Nephron (organoid): Measurements from ENCODE around the gene CASP7.

Experiments
- H3K27ac Mint-ChIP-seq, 3 experiments: 2 replicates each; pipeline ENCODE4 v1.8.0; 2020; ENCODE audit warnings: mixed read lengths in 3 of 3, mild to moderate bottlenecking in 2 of 3, moderate library complexity in 1 of 3
- H3K27me3 Mint-ChIP-seq: 2 replicates; pipeline ENCODE4 v1.8.0; 2021; ENCODE audit warnings: low read depth, mild to moderate bottlenecking, moderate library complexity, mixed read lengths
- H3K36me3 Mint-ChIP-seq: 2 replicates; pipeline ENCODE4 v1.8.0; 2020; ENCODE audit warnings: low read depth, mixed read lengths
- H3K4me1 Mint-ChIP-seq: 2 replicates; pipeline ENCODE4 v1.8.0; 2020; ENCODE audit warnings: mixed read lengths
- H3K4me3 Mint-ChIP-seq, 3 experiments: 2 replicates each; pipeline ENCODE4 v1.8.0; 2020; ENCODE audit warnings: mild to moderate bottlenecking in 3 of 3, mixed read lengths in 3 of 3, moderate library complexity in 2 of 3
- H3K9me3 Mint-ChIP-seq: 2 replicates; pipeline ENCODE4 v1.8.0; 2020; ENCODE audit warnings: mixed read lengths
- TF ChIP-seq, protein P1 (sequence below), 3 experiments: fragments of 200-600 bp; sonication (generic); IDR thresholded peaks; one replicate each; pipeline ENCODE4 v1.5.0; 2021; ENCODE audit warnings: antibody characterized with exemption in 3 of 3; ENCODE audit not compliant: unreplicated experiment in 3 of 3

Gene CASP7

DNA sequence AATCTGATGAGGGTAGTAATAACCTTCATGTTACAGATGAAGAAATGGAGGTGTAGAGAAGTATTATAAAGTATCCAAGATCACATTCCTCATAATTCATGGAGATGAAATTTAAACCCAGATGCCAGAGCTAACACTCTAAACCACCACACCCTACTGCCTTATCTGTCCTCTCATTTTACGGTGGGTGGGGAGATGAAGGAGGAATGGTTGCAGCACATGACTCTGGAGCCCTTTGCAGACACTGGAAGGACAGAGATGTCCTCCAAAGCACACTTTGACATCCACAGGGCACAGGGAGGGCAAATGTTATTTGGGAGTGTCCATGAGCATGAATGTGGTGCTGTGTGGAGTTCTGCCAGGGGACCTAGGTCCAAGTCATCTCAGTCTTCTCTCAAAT lies 72.8 kb downstream of the CASP7 start:
- peaks cover 12% of the 10 kb centered on the region for H3K4me1 Mint-ChIP-seq
- peaks cover 2% of the 10 kb centered on the region for H3K9me3 Mint-ChIP-seq
- TF ChIP-seq, protein P1, sequence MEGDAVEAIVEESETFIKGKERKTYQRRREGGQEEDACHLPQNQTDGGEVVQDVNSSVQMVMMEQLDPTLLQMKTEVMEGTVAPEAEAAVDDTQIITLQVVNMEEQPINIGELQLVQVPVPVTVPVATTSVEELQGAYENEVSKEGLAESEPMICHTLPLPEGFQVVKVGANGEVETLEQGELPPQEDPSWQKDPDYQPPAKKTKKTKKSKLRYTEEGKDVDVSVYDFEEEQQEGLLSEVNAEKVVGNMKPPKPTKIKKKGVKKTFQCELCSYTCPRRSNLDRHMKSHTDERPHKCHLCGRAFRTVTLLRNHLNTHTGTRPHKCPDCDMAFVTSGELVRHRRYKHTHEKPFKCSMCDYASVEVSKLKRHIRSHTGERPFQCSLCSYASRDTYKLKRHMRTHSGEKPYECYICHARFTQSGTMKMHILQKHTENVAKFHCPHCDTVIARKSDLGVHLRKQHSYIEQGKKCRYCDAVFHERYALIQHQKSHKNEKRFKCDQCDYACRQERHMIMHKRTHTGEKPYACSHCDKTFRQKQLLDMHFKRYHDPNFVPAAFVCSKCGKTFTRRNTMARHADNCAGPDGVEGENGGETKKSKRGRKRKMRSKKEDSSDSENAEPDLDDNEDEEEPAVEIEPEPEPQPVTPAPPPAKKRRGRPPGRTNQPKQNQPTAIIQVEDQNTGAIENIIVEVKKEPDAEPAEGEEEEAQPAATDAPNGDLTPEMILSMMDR (IDR thresholded peaks at IDR 0.05; ENCODE audit: unreplicated experiment in 3 of 3) = no peak
- no peaks in the 10 kb centered on the region for H3K36me3 Mint-ChIP-seq
- no peaks in the 10 kb centered on the region for H3K27me3 Mint-ChIP-seq
- no peak overlapping the region for H3K4me3 Mint-ChIP-seq
- no peak overlapping the region for H3K27ac Mint-ChIP-seq

DNA sequence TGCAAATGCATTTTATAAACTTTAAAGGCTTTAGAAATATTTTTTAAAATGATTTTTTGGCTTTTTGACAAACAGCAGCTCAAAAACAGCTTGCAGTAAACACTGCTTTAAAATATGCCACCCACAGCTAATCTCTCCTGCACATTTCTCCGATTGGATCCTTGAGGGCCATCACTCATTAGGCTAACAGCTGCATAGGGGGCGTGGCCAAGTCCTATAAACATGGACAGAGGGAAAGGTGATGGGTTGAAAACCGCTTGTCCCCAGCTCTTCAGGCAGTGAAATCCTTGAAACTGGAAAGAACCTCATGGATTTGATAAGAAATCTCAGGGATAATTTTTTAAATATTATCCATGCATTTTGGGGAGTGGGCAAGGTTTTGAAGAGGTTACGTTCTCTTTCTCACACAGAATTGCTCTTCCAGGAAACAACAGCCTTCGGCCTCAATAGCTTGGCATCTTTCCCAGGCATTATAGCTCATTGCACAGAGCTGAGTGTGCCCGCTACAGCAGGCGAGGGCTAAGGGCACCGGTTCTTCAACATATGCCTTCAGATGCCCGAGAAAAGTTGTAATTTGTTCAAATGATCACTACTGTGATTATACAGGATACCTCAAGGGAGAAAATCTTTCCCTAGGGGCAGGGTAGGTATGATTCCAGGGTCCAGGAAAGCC lies 73.4 kb downstream of the CASP7 start:
- Mint-ChIP-seq H3K4me3 (no peak overlapping the region), H3K36me3 (no peaks in the 10 kb centered on the region), H3K27me3 (no peaks in the 10 kb centered on the region), H3K9me3 (peaks cover 2% of the 10 kb centered on the region), H3K27ac (no peak overlapping the region), H3K4me1 (peaks cover 12% of the 10 kb centered on the region)
- TF ChIP-seq, protein P1 (IDR thresholded peaks at IDR 0.05; ENCODE audit: unreplicated experiment in 3 of 3) = no peak

DNA sequence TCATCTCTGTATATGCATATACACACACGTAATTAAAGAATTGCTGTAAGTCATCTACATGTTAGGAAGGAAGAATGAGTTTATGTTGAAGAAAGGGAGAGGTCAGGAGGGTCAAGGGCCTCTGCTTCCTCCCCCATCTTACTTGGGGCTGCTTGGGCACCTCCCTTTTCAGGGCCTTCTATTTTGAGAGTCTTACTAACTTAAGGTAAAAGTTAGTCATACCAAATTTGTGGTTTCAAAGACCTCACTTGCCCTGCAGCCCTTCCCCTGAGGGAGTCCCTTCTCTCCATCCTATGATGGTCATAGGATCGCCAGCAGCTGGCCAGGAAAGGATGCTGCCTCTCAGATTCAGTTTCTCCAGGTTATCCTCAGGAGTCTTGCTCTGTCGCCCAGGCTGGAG lies 74.4 kb downstream of the CASP7 start:
- Mint-ChIP-seq H3K4me3 (no peak overlapping the region), H3K36me3 (no peaks in the 10 kb centered on the region), H3K4me1 (peaks cover 12% of the 10 kb centered on the region), H3K27ac (no peak overlapping the region), H3K9me3 (peaks cover 2% of the 10 kb centered on the region), H3K27me3 (peaks cover 4% of the 10 kb centered on the region)
- TF ChIP-seq, protein P1 (IDR thresholded peaks at IDR 0.05; ENCODE audit: unreplicated experiment in 3 of 3) = no peak

DNA sequence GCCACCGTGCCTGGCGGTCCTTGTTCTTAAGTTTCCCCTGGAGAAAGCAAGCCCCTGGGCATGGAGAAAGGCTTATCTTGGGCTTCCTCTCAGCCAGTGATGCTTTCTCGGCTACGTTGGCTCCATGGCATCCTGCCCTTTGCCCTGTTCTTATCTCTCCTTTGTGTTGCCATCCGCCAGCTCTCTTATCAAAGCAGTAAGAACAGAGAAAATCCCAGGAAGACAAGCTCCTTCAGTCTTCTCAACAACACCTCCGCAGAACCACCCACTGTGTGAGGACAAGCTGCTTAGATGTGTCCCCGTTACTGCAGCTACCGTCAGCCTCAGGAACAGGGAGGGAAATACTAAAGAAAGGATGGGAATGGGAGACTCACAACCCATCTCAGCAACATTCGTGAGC lies 75.1 kb downstream of the CASP7 start:
- Mint-ChIP-seq H3K27me3 (peaks cover 4% of the 10 kb centered on the region), H3K4me1 (peaks cover 12% of the 10 kb centered on the region), H3K27ac (no peak overlapping the region), H3K9me3 (peaks cover 2% of the 10 kb centered on the region), H3K4me3 (no peak overlapping the region), H3K36me3 (no peaks in the 10 kb centered on the region)
- TF ChIP-seq, protein P1 (IDR thresholded peaks at IDR 0.05; ENCODE audit: unreplicated experiment in 3 of 3) = no peak

DNA sequence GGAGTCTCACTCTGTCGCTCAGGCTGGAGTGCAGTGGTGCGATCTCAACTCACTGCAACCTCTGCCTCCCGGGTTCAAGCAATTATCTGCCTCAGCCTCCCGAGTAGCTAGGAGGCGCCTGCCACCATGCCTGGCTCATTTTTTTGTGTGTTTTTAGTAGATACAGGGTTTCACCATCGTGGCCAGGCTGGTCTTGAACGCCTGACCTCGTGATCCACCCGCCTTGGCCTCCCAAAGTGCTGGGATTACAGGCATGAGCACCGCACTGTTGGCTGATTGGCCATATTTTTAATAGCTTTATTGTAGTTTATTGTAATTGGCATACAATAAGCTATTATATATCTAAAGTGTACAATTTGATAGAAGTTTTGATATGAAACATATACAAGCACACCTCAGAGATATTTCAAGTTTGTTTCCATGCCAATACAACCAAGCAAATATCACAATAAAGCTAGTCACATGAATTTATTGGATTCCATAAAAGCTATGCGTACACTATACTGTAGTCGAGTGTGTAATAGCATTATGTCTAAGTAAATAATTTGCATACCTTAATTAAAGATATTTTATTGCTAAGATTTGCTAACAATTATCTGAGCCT lies 77.3 kb downstream of the CASP7 start:
- H3K4me3 Mint-ChIP-seq = no peak overlapping the region
- H3K27me3 Mint-ChIP-seq = peaks cover 4% of the 10 kb centered on the region
- no peaks in the 10 kb centered on the region for H3K36me3 Mint-ChIP-seq
- H3K27ac Mint-ChIP-seq = no peak overlapping the region
- TF ChIP-seq, protein P1 (IDR thresholded peaks at IDR 0.05; ENCODE audit: unreplicated experiment in 3 of 3) = no peak
- peaks cover 2% of the 10 kb centered on the region for H3K9me3 Mint-ChIP-seq
- peaks cover 12% of the 10 kb centered on the region for H3K4me1 Mint-ChIP-seq

DNA sequence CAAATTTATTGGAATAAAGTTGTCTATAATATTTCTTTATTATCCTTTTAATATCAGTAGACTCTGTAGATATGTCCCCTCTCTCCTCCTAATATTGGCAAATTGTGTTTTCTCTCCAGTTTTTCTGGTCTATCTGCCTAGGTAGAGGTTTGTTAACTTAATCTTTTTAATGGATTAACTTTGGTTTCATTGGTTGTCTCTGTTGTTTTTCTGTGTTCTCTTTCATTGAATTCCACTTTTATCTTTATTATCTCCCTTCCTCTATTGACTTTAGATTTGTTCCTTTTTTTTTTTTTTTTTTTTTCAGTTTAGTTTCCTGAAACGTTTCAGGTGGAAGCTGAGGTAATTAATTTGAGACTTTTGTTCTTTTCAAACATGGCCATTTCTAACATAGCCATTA lies 82.4 kb downstream of the CASP7 start:
- H3K9me3 Mint-ChIP-seq = peaks cover 14% of the 10 kb centered on the region
- H3K27me3 Mint-ChIP-seq = peaks cover 4% of the 10 kb centered on the region
- TF ChIP-seq, protein P1 (IDR thresholded peaks at IDR 0.05; ENCODE audit: unreplicated experiment in 3 of 3) = no peak
- no peak overlapping the region for H3K27ac Mint-ChIP-seq
- H3K4me1 Mint-ChIP-seq = no peaks in the 10 kb centered on the region
- no peak overlapping the region for H3K4me3 Mint-ChIP-seq
- H3K36me3 Mint-ChIP-seq = peaks cover 3% of the 10 kb centered on the region
